A549 treated with CpdA at 1 μM for 4 hours (cell line): ENCODE measurements around the gene GMEB1. TPM values are rescaled to one million over a fixed set of nuclear protein-coding genes. Genes with fewer than 3 reads are reported as not detected.

Experiments used
- total RNA-seq: library from RNA; stranded (reverse); fragments of 200-300 nt; extraction: Qiagen RNA extraction; gene quantifications from 5 replicates; pipeline ENCODE4 v1.2.3, GENCODE V29; 2022; ENCODE audit warnings: low read depth

Gene GMEB1, protein sequence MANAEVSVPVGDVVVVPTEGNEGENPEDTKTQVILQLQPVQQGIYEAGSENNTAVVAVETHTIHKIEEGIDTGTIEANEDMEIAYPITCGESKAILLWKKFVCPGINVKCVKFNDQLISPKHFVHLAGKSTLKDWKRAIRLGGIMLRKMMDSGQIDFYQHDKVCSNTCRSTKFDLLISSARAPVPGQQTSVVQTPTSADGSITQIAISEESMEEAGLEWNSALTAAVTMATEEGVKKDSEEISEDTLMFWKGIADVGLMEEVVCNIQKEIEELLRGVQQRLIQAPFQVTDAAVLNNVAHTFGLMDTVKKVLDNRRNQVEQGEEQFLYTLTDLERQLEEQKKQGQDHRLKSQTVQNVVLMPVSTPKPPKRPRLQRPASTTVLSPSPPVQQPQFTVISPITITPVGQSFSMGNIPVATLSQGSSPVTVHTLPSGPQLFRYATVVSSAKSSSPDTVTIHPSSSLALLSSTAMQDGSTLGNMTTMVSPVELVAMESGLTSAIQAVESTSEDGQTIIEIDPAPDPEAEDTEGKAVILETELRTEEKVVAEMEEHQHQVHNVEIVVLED
- total RNA-seq: 6.4 to 7.1 TPM (median 6.6 TPM) in 5 replicates

GRCh38 chr1:28668191-28668955 is at the start of gene GMEB1:
GMEB1 (plus strand) TSS chr1:28668784; CDS start chr1:28683613, 14,829 bp downstream.

DNA sequence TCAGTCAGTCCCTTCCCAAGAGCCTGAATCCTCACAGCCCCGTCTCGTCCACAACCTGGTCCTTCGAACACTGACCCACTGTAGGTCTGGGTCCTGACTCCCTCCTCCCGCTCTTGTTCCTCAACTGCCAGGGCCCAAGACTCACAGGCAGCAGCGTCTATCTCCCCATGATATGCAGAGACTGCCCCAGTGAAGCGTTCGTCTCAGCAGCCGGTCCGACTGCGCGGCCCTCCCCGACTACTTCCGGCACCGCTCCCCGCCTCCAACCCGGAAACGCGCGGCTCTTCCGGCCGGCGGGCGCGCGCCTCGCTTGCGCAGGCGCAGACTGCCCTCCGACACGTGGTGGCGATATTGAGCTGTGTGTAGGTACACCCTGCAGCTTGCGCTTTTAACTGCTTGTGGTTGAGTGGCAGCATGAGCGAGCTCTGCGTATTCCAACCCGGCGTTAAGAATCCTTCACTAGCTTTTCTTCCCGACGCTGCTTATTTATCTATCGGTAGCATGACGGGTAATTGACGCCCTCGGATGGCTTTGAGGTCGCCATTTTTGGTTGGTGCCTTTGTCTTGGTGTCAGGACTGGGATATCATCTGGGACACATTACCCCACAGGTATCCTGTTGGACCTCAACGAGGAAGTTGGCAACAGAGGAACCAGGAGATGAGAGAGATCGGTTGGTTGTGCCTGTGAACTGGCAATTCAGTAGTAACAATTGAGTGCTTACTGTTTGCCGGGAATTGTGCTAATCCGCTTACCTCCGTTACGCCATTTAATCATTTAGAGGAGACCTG is 25.5 kb upstream of the GMEB1 start, which contains the start of gene TAF12:
TSS of gene TAF12 (minus strand) at position 221 of the 789 bp plus-strand sequence. CDS start 20,986 bp downstream, outside the sequence.

GRCh38 chr1:28648474-28649198 is 19.9 kb upstream of the GMEB1 start, which contains the start of gene RNU11:
RNU11 (plus strand) TSS chr1:28648600.

GRCh38 chr1:28736450-28737306 is 68.1 kb downstream of the GMEB1 start, which contains the start of gene YTHDF2:
YTHDF2 (plus strand) TSS chr1:28736940; CDS start chr1:28737121, 181 bp downstream.

Other genes starting within 250 kb of the GMEB1 start
- gene RCC1, start 162.7 kb upstream of the GMEB1 start, total RNA-seq: 82.3 to 86.1 TPM (median 82.8 TPM) in 5 replicates
- gene TRNAU1AP, start 115.7 kb upstream of the GMEB1 start, total RNA-seq: 16.6 to 25.8 TPM (median 23.6 TPM) in 5 replicates
- gene RAB42, start 76.5 kb upstream of the GMEB1 start, total RNA-seq: 1.1 to 2.8 TPM (median 2.3 TPM) in 5 replicates
- gene TAF12, start 25.7 kb upstream of the GMEB1 start, total RNA-seq: 14.6 to 15.4 TPM (median 14.8 TPM) in 5 replicates
- not detected in 5 replicates for gene RNU11, start 20.2 kb upstream of the GMEB1 start, total RNA-seq
- gene YTHDF2, start 68.2 kb downstream of the GMEB1 start, total RNA-seq: 51.2 to 59.1 TPM (median 53.4 TPM) in 5 replicates
- gene OPRD1, start 143.4 kb downstream of the GMEB1 start, total RNA-seq: 0.02 to 0.06 TPM (median 0.04 TPM) in 4 of 5 replicates, not detected in the other
- 4.5 to 6.4 TPM (median 5.4 TPM) in 5 replicates for gene EPB41, start 245.8 kb downstream of the GMEB1 start, total RNA-seq